Smooth muscle cell (in vitro differentiated cells): ENCODE results near the gene PLEKHF1. TPM values are rescaled to one million over a fixed set of nuclear protein-coding genes. Genes with fewer than 3 reads are reported as not detected.

Experiments used
- DNase-seq: peaks from one replicate; lab custom pipeline; 2025; ENCODE audit not compliant: unreplicated experiment; lab: John Stamatoyannopoulos, UW
- H2AFZ ChIP-seq: fragments of 200-600 bp; sonication (generic); 2 replicates; pipeline ENCODE4 v1.6.0; 2016; ENCODE audit warnings: antibody characterized with exemption, low read depth, mild to moderate bottlenecking
- H3F3A ChIP-seq: fragments of 200-600 bp; sonication (generic); 2 replicates; pipeline ENCODE4 v1.6.0; 2017; ENCODE audit warnings: antibody characterized with exemption, low read depth
- H3K27ac ChIP-seq: fragments of 200-600 bp; sonication (generic); 2 replicates; pipeline ENCODE4 v1.5.1; 2016; ENCODE audit warnings: low read depth, mild to moderate bottlenecking
- H3K27me3 ChIP-seq: fragments of 200-600 bp; sonication (generic); 2 replicates; pipeline ENCODE4 v1.6.1; 2016; ENCODE audit warnings: low read depth, mild to moderate bottlenecking
- H3K36me3 ChIP-seq: fragments of 200-600 bp; sonication (generic); 2 replicates; pipeline ENCODE4 v1.5.1; 2016; ENCODE audit warnings: low read depth
- H3K4me1 ChIP-seq: fragments of 200-600 bp; sonication (generic); 2 replicates; pipeline ENCODE4 v1.5.1; 2016; ENCODE audit warnings: low read depth
- H3K4me2 ChIP-seq: fragments of 200-600 bp; sonication (generic); 2 replicates; pipeline ENCODE4 v1.6.0; 2016; ENCODE audit warnings: mild to moderate bottlenecking
- H3K4me3 ChIP-seq: fragments of 200-600 bp; sonication (generic); 2 replicates; pipeline ENCODE4 v1.5.1; 2016; ENCODE audit warnings: mild to moderate bottlenecking
- H3K79me2 ChIP-seq: fragments of 200-600 bp; sonication (generic); 2 replicates; pipeline ENCODE4 v1.6.0; 2016; ENCODE audit warnings: low read depth, mild to moderate bottlenecking
- H3K9ac ChIP-seq: fragments of 200-600 bp; sonication (generic); 2 replicates; pipeline ENCODE4 v1.6.0; 2016; ENCODE audit warnings: low read depth
- H3K9me3 ChIP-seq: fragments of 200-600 bp; sonication (generic); replicated peaks from 2 replicates; pipeline ENCODE4 v1.5.1; 2016; ENCODE audit warnings: low read depth
- H4K20me1 ChIP-seq: fragments of 200-600 bp; sonication (generic); 2 replicates; pipeline ENCODE4 v1.6.0; 2016; ENCODE audit warnings: low read depth
- CTCF ChIP-seq: fragments of 200-600 bp; sonication (generic); IDR thresholded peaks from 2 replicates; pipeline ENCODE4 v1.5.1; 2017; ENCODE audit warnings: borderline replicate concordance, mild to moderate bottlenecking, antibody characterized with exemption; ENCODE audit not compliant: insufficient read depth, poor library complexity, severe bottlenecking
- WGBS: methylation state at CpG from one replicate; pipeline ENCODE4 v1.1.7; 2016; ENCODE audit warnings: low lambda C conversion rate; 5-methylcytosine and 5-hydroxymethylcytosine counted together
- polyA plus RNA-seq: library from polyadenylated mRNA; unstranded; fragments of >200 nt; fragmentation: Nextera tagmentation; extraction: Ambion mirVana; gene quantifications from 2 replicates; pipeline ENCODE4 v1.2.1, GENCODE V29; 2016
- total RNA-seq: library from RNA; depleted of rRNA; stranded (reverse); fragments of >200 nt; gene quantifications from 2 replicates; pipeline ENCODE4 v1.2.3, GENCODE V29; 2014

PLEKHF1 gene
- total and polyA plus RNA-seq, 2 experiments from 2014 or later = 2.2 to 4.0 TPM

GRCh38 chr19:29687897-29688728 lies 22.9 kb downstream of the PLEKHF1 start:
- Histone ChIP-seq H3F3A (no peaks in the 10 kb centered on the region), H3K9me3 (no peaks in the 10 kb centered on the region), H3K9ac (peak overlapping the region; percentile 45), H3K4me3 (no peak overlapping the region), H3K27ac (peak overlapping the region; percentile 86), H3K4me1 (no peaks in the 10 kb centered on the region), H3K36me3 (no peaks in the 10 kb centered on the region), H3K79me2 (no peaks in the 10 kb centered on the region), H3K27me3 (no peaks in the 10 kb centered on the region), H3K4me2 (peak overlapping the region; percentile 29), H4K20me1 (no peaks in the 10 kb centered on the region), H2AFZ (no peak overlapping the region)
- TF ChIP-seq CTCF = no peak
- 68% methylated on average over 18 of the region's 18 CpGs for WGBS
- DNase-seq = no peak

GRCh38 chr19:29690842-29691241 lies 25.6 kb downstream of the PLEKHF1 start:
- Histone ChIP-seq H3K4me3 (no peak overlapping the region), H4K20me1 (peaks cover 20% of the 10 kb centered on the region), H3K4me2 (no peak overlapping the region), H3K4me1 (no peaks in the 10 kb centered on the region), H3F3A (no peaks in the 10 kb centered on the region), H3K9ac (no peak overlapping the region), H3K79me2 (no peaks in the 10 kb centered on the region), H2AFZ (no peak overlapping the region), H3K36me3 (no peaks in the 10 kb centered on the region), H3K9me3 (no peaks in the 10 kb centered on the region), H3K27me3 (no peaks in the 10 kb centered on the region), H3K27ac (no peak overlapping the region)
- peak; percentile 27 for TF ChIP-seq CTCF
- WGBS = 42% methylated on average over 2 of the region's 2 CpGs
- no peak for DNase-seq

- Histone ChIP-seq H3K79me2 (no peaks in the 10 kb centered on the region), H3K4me3 (no peak overlapping the region), H2AFZ (no peak overlapping the region), H3F3A (no peaks in the 10 kb centered on the region), H3K27me3 (no peaks in the 10 kb centered on the region), H3K9me3 (no peaks in the 10 kb centered on the region), H3K27ac (no peak overlapping the region), H3K9ac (no peak overlapping the region), H3K4me1 (no peaks in the 10 kb centered on the region), H3K36me3 (no peaks in the 10 kb centered on the region), H4K20me1 (peaks cover 27% of the 10 kb centered on the region), H3K4me2 (no peak overlapping the region)
- TF ChIP-seq CTCF = no peak
- no peak for DNase-seq
- WGBS = over 99% methylated on average over 5 of the region's 5 CpGs
Observed at GRCh38 chr19:29694161-29694560, 28.9 kb downstream of the PLEKHF1 start.
